K562 (cell line): Measurements from ENCODE around the gene MBD3. TPM values are rescaled to one million over a fixed set of nuclear protein-coding genes. Genes with fewer than 3 reads are reported as not detected.

ENCODE experiments used
- ARHGAP35 ChIP-seq: fragments of 450-650 bp; IDR thresholded peaks from 2 replicates; pipeline ENCODE4 v1.6.1; 2018; ENCODE audit not compliant: partially characterized antibody
- ARNT ChIP-seq, 2 experiments: fragments of 450-650 bp; IDR thresholded peaks; 2 replicates each; pipeline ENCODE4 v1.6.1; 2016; ENCODE audit warnings: mild to moderate bottlenecking in 1 of 2
- CSDE1 ChIP-seq, 2 experiments: fragments of 450-650 bp; IDR thresholded peaks; 2 replicates each; pipeline ENCODE4 v1.6.1; 2016; ENCODE audit warnings: mild to moderate bottlenecking in 1 of 2
- E2F3 ChIP-seq: fragments of 250-450 bp; sonication (Bioruptor Pico); IDR thresholded peaks from 2 replicates; pipeline ENCODE4 v1.4.0; 2020; ENCODE audit warnings: mild to moderate bottlenecking
- EHMT2 ChIP-seq: fragments of 450-650 bp; IDR thresholded peaks from 2 replicates; pipeline ENCODE4 v1.6.1; 2018; ENCODE audit warnings: antibody characterized with exemption
- FOXK1 ChIP-seq: sonication (generic); formaldehyde crosslinking; IDR thresholded peaks from 2 replicates; pipeline ENCODE4 v1.8.0; 2022; ENCODE audit warnings: missing genetic modification reagents, mild to moderate bottlenecking, borderline replicate concordance
- KDM1A ChIP-seq, 2 experiments: fragments of 450-650 bp; IDR thresholded peaks; 2 replicates each; pipeline ENCODE4 v1.6.1; 2016; ENCODE audit warnings: mild to moderate bottlenecking in 2 of 2
- NCOA1 ChIP-seq: fragments of 450-650 bp; IDR thresholded peaks from 2 replicates; pipeline ENCODE4 v1.6.1; 2016; ENCODE audit warnings: low read depth
- NCOA4 ChIP-seq: fragments of 450-650 bp; IDR thresholded peaks from 2 replicates; pipeline ENCODE4 v1.6.1; 2018; ENCODE audit warnings: mild to moderate bottlenecking; ENCODE audit not compliant: partially characterized antibody
- NFIC ChIP-seq: fragments of 450-650 bp; IDR thresholded peaks from 2 replicates; pipeline ENCODE4 v1.6.1; 2017; ENCODE audit warnings: mild to moderate bottlenecking, inconsistent platforms
- NR3C1 ChIP-seq: sonication (generic); formaldehyde crosslinking; IDR thresholded peaks from 2 replicates; pipeline ENCODE4 v1.8.1; 2022; ENCODE audit warnings: missing genetic modification reagents
- OTX1 ChIP-seq: fragments of 450-650 bp; formaldehyde crosslinking; IDR thresholded peaks from 2 replicates; pipeline ENCODE4 v1.4.0; 2022; ENCODE audit warnings: mild to moderate bottlenecking
- TARDBP ChIP-seq: fragments of 450-650 bp; IDR thresholded peaks from 2 replicates; pipeline ENCODE4 v1.6.1; 2016
- TRIM24 ChIP-seq, 2 experiments: fragments of 450-650 bp; IDR thresholded peaks; 2 replicates each; pipeline ENCODE4 v1.6.1; 2016
- TRIM25 ChIP-seq: fragments of 450-650 bp; IDR thresholded peaks from 2 replicates; pipeline ENCODE4 v1.7.0; 2016; ENCODE audit warnings: borderline replicate concordance
- USF1 ChIP-seq: sonication (generic); formaldehyde crosslinking; IDR thresholded peaks from 2 replicates; pipeline ENCODE4 v1.9.0; 2022; ENCODE audit warnings: mild to moderate bottlenecking, missing genetic modification reagents
- ZNF263 ChIP-seq: sonication (generic); formaldehyde crosslinking; IDR thresholded peaks from 2 replicates; pipeline ENCODE4 v1.8.0; 2022; ENCODE audit warnings: mild to moderate bottlenecking, missing genetic modification reagents, borderline replicate concordance
- ZNF511 ChIP-seq: sonication (generic); formaldehyde crosslinking; IDR thresholded peaks from 2 replicates; pipeline ENCODE4 v1.8.0; 2022; ENCODE audit warnings: mild to moderate bottlenecking, missing genetic modification reagents
- polyA plus RNA-seq, 8 experiments: library from polyadenylated mRNA; depleted of rRNA in 4 of 8; stranded (reverse) in 5 of 8; unstranded in 3 of 8; fragments of >200 nt; fragmentation: Nextera tagmentation in 2 of 8; fragmentation: Illumina TruSeq in 1 of 8; extraction: Ambion mirVana in 2 of 8; extraction: Trizol in 1 of 8; gene quantifications; 2 replicates each; pipeline versions ENCODE4 v1.2.1 to v1.2.3, GENCODE V29; 2011 to 2014; ENCODE audit warnings: inconsistent platforms in 1 of 8, missing spikeins in 1 of 8
- total RNA-seq, 7 experiments: library from RNA; depleted of rRNA in 6 of 7; stranded (reverse); fragments of >200 nt in 6 of 7; fragmentation: Illumina TruSeq in 2 of 7; extraction: Trizol in 2 of 7; gene quantifications; 2 replicates each; pipeline versions ENCODE4 v1.2.1 to v1.2.3, GENCODE V29; 2011 to 2021; ENCODE audit warnings: low replicate concordance in 1 of 7
- TF ChIP-seq, protein P1 (sequence below): fragments of 450-650 bp; formaldehyde crosslinking; IDR thresholded peaks from 2 replicates; pipeline ENCODE4 v1.4.0; 2022; ENCODE audit warnings: missing genetic modification characterization
- TF ChIP-seq, protein P2 (sequence below), 2 experiments: fragments of 450-650 bp; IDR thresholded peaks; 2 replicates each; pipeline ENCODE4 v1.6.1; 2016

MBD3 gene
- total and polyA plus RNA-seq, 9 of the 15 experiments (the other 6 are each of a cell fraction or from before 2014, with no cell fraction given) = 0.24 to 137 (median 30.9) TPM

GRCh38 chr19:1524287-1524971, 68.2 kb downstream of the MBD3 start (continued):
- peak; percentile 21; the same call in 1 of the 2 replicates for TF ChIP-seq USF1 (CRISPR knock-in tag)
- TF ChIP-seq ZNF263 (CRISPR knock-in tag) = no peak
- TF ChIP-seq, protein P1, sequence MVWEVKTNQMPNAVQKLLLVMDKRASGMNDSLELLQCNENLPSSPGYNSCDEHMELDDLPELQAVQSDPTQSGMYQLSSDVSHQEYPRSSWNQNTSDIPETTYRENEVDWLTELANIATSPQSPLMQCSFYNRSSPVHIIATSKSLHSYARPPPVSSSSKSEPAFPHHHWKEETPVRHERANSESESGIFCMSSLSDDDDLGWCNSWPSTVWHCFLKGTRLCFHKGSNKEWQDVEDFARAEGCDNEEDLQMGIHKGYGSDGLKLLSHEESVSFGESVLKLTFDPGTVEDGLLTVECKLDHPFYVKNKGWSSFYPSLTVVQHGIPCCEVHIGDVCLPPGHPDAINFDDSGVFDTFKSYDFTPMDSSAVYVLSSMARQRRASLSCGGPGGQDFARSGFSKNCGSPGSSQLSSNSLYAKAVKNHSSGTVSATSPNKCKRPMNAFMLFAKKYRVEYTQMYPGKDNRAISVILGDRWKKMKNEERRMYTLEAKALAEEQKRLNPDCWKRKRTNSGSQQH (CRISPR knock-in tag) = peak; percentile 76; the same call in 1 of the 2 replicates
- peak; percentile 28; the same call in 1 of the 2 replicates for TF ChIP-seq NFIC
- TF ChIP-seq NCOA1 = peak; percentile 26; the same call in 1 of the 2 replicates
- TF ChIP-seq TRIM25 = 0 out of 2 replicates have a peak, but pooled peaks have one; percentile 41
- peak; percentile 45 to 57; a peak in 2 of 4 replicates for TF ChIP-seq TRIM24 (IDR thresholded peaks at IDR 0.05)
- TF ChIP-seq NCOA4 = peak; percentile 16
- peak; percentile 36; the same call in 1 of the 2 replicates for TF ChIP-seq EHMT2
- 0 out of 2 replicates have a peak, but pooled peaks have one; percentile 46 for TF ChIP-seq FOXK1 (CRISPR knock-in tag)
- peak in 1 of 2 experiments; percentile 80; a peak in 1 of 4 replicates for TF ChIP-seq ARNT (IDR thresholded peaks at IDR 0.05)
- peak; percentile 41 to 66; a peak in 1 of 4 replicates for TF ChIP-seq CSDE1 (IDR thresholded peaks at IDR 0.05)
- TF ChIP-seq TARDBP = no peak
- TF ChIP-seq ARHGAP35 = peak; percentile 81
- TF ChIP-seq NR3C1 (CRISPR knock-in tag) = no peak
- TF ChIP-seq, protein P2, sequence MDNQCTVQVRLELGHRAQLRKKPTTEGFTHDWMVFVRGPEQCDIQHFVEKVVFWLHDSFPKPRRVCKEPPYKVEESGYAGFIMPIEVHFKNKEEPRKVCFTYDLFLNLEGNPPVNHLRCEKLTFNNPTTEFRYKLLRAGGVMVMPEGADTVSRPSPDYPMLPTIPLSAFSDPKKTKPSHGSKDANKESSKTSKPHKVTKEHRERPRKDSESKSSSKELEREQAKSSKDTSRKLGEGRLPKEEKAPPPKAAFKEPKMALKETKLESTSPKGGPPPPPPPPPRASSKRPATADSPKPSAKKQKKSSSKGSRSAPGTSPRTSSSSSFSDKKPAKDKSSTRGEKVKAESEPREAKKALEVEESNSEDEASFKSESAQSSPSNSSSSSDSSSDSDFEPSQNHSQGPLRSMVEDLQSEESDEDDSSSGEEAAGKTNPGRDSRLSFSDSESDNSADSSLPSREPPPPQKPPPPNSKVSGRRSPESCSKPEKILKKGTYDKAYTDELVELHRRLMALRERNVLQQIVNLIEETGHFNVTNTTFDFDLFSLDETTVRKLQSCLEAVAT (IDR thresholded peaks at IDR 0.05) = peak; percentile 58 to 68; a peak in 1 of 4 replicates
- 0 out of 2 replicates have a peak, but pooled peaks have one; percentile 54 for TF ChIP-seq OTX1 (CRISPR knock-in tag)
- TF ChIP-seq E2F3 (CRISPR knock-in tag) = no peak; the same call in 1 of the 2 replicates
- TF ChIP-seq ZNF511 (CRISPR knock-in tag) = 0 out of 2 replicates have a peak, but pooled peaks have one; percentile 20
- TF ChIP-seq KDM1A (IDR thresholded peaks at IDR 0.05) = peak in 1 of 2 experiments; percentile 55; a peak in 1 of 4 replicates
